SU-DHL-6 (cell line): ENCODE measurements around the gene MYMK.

ENCODE experiments used
- EZH2phosphoT487 ChIP-seq: fragments of 200-600 bp; sonication (generic), shearing (Covaris generic); conservative IDR thresholded peaks from 2 replicates; pipeline ENCODE4 v1.6.1; 2018; ENCODE audit warnings: mild to moderate bottlenecking, antibody characterized with exemption, low read length, moderate library complexity, mixed read lengths
- TF ChIP-seq, protein P1 (sequence below): fragments of 200-600 bp; sonication (generic); IDR thresholded peaks from one replicate; pipeline ENCODE4 v1.5.1; 2017; ENCODE audit warnings: antibody characterized with exemption, mild to moderate bottlenecking, low read length, moderate library complexity; ENCODE audit not compliant: insufficient read depth, poor library complexity, severe bottlenecking

DNA sequence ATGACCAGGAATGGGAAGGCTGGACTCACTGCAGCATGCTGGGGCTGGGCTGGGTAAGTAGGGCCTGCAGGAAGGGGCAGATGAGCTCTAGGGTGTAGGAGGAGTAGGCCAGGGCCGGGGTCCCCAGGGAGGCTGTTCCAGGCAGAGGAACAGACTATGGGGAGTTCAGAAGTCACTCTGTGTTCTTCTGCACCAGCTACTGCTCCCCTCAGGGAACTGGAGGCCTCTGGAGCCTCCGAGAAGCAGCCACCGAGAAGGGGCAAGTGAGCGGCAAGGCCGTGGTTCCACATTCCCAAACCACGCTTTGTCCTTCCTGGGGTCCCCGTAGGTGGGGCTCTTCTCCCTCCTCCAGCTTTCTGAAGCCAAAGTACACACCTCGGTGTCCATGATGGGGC is 37.4 kb downstream of the MYMK start:
- TF ChIP-seq, protein P1, sequence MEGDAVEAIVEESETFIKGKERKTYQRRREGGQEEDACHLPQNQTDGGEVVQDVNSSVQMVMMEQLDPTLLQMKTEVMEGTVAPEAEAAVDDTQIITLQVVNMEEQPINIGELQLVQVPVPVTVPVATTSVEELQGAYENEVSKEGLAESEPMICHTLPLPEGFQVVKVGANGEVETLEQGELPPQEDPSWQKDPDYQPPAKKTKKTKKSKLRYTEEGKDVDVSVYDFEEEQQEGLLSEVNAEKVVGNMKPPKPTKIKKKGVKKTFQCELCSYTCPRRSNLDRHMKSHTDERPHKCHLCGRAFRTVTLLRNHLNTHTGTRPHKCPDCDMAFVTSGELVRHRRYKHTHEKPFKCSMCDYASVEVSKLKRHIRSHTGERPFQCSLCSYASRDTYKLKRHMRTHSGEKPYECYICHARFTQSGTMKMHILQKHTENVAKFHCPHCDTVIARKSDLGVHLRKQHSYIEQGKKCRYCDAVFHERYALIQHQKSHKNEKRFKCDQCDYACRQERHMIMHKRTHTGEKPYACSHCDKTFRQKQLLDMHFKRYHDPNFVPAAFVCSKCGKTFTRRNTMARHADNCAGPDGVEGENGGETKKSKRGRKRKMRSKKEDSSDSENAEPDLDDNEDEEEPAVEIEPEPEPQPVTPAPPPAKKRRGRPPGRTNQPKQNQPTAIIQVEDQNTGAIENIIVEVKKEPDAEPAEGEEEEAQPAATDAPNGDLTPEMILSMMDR, result no peak
- TF ChIP-seq EZH2phosphoT487, result no peak
